G401.6 (cell line): ENCODE data around the gene CTPS2.
"Not testable (repeated sequence)": the region's sequence is repeated elsewhere in the genome, so short reads cannot be mapped to it uniquely, and the experiment has no call there.

ENCODE experiments used
- FAIRE-seq: peaks from 2 replicates; lab custom pipeline; 2012; peaks lifted over from hg19 to GRCh38; lab: Jason Lieb, UNC

CTPS2 gene

GRCh38 chrX:16654093-16654492 lies 58.4 kb downstream of the CTPS2 start:
- no peak for FAIRE-seq

- FAIRE-seq, result no peak
Observed at GRCh38 chrX:16653424-16653823, 59.0 kb downstream of the CTPS2 start.

DNA sequence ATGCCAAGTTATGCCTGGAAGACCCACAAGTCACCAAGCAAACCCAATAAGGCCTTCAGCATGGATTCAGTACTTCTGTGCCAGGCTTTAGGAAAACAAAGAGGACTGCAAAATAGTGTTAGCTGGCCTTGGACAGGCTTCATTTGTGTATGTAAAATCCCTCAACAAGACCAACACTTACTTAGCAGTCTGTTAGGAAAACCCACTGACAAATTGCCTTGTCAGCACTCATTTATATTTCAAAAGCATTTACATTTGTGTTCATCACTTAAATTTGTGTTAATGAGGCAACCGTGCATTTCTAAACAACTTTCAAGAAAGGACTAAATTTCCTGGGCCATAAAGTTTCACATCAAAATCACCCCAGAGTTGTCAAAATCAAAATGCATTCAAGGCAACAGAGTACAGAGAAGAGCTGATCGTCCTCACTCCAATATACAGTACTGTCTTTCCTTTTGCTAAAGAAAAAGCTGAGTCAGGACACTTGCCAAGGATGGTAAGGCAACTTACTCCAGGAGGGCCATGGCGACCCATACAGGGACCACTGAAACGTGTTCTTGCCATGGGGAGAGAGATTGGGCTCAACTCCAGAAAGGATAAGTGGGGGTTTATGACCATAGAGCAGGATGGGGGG lies 61.0 kb downstream of the CTPS2 start:
- no peak for FAIRE-seq

DNA sequence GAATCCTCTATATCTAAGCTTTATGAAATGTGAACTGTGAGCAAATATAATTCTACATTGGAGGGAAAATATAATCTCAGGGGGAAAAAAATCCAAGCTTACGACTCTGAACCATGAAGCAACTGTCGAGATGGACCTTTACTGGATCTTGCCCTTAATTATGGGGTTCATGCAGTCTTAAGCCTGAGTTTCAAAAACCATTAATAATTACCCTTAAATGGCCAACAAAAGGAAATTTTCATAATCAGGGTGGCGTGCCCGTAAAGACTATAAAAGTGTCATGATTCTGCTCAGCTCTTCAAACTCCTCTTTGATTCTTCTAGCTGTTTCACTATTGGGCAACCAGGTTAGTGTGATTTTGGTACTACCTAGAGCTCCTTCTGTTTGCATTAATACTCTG lies 62.6 kb downstream of the CTPS2 start, which contains the start of gene S100G:
TSS of gene S100G (plus strand) at position 301 of the 400 bp plus-strand sequence. CDS start 849 bp downstream, outside the sequence.
- FAIRE-seq, result no peak

DNA sequence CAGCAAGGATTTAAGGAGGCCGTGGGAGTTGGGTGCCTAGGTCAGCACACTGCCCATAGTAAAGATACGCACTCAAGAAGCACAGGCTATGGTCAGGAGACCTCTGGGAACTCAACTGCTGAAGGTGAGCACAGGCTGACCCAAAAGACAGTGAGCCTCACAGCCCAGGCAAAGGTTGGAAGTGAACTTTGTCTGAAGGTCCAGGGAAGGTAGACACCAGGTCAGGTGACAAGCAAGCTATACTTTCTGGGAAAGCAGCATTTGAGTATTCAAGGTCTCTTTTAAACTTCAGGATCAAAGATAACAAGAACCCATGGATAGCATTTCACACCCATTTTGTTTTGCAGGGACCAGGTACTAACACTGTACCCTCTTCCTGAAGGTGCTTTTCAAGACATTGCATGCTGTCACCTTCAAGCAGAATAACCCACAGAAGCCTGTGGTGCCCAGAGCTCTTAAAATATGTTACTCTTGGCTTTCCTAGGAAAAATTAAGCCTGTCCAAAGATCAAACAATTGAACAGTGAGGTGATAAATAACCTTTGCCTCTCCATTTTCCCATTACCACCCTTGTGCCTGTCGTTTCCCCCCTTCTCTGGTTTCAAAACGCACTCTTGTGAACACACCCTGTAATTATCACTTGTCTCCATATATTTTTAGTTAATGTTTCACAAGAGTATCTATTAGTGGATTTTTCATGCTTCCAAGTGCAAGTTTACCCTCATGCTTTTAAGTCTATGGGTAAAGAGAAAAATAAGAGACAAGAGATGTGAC lies 65.9 kb downstream of the CTPS2 start:
- no peak for FAIRE-seq

- no peak for FAIRE-seq
Observed at GRCh38 chrX:16643176-16643575, 69.3 kb downstream of the CTPS2 start.

DNA sequence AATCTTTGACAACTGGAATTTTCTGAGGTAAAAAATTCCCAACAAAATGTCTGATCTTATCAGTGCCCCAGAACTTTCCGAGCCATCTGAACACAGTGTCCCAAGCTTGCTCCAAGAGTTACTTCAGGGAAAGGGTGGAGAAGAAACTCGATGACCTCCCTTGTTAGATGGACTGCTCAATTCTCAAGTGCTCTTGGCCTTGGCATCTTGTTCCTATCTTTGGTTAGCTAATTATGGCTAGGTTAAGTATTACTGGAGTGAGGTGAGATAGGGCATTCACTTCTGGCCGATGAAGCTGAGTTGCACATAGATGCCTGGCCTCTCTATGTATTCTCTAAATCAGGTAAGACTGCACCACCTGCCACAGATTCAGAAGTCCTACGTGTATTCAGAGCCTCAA lies 71.6 kb downstream of the CTPS2 start:
- no peak for FAIRE-seq

GRCh38 chrX:16639966-16640365 lies 72.5 kb downstream of the CTPS2 start:
- FAIRE-seq, result no peak

GRCh38 chrX:16638533-16638932 lies 73.9 kb downstream of the CTPS2 start:
- no peak for FAIRE-seq

- no peak for FAIRE-seq
Observed at GRCh38 chrX:16635596-16635995, 76.9 kb downstream of the CTPS2 start.

- no peak for FAIRE-seq
Observed at GRCh38 chrX:16635040-16635439, 77.4 kb downstream of the CTPS2 start.

DNA sequence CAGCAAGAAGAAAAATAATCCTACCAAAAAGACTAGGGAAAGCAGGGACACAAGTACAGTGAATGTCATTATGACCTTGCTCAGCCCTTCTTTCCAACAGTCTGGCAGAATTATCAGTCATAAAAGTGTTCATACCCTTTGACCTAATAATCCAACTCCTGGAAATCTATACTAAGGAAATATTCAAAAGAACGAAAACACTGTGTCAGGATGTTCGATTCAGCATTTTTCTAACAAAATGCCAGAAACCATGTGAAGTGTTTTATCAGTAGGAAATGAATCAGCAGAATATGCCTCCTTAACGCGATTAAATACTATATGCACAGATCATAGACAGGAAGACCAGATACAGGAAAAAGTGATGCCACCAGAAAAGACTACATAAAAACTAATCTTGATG lies 78.7 kb downstream of the CTPS2 start:
- FAIRE-seq, result no peak

DNA sequence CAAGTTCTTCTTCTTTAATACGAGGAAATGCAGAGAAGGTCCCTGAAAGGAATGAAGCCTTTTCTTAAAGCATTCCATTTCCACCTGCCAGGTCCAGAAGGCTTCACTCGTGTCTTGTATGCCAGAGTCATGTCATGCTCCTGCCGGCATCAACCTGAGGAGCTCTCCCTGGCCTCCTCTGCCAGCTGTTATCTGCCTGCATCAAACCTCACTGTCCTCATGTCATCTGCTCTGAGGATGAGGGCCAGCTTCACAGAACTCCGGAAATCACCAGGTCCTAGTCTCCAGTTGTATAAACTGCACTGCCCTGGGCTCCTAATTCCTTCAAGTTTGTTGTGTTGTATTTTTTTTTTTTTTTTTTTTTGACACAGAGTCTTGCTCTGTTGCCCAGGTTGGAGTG lies 82.6 kb downstream of the CTPS2 start:
- no peak for FAIRE-seq

DNA sequence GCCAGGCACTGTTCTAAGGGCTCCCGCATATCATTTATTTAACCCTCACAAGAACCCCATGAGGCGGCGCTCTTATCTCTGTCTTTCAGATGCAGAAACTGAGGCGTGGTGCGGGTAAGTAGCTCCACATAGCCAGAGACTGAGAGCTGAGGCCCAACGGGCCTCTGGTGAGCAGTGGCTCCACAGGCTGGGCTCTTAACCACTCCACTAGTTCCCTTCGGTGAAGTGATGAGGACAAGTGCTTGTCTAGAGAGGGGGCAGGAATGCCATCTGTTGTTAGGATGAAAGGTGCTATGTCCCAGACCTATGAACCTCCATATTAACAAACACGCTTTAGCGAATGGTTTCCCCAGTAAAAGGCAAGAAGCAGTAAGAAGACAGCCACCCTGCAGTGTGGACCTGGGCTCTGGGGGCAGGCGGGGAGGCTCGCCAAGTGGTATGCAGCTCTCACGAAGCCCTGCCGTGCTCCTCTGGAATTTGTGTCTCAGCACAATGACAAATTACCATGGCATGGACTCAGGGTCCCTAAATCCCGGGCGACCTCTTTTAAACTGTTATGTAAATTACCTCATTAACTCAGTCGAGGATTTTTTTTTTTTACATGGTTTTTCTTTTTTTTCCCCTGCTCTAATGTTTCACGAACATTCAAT lies 83.4 kb downstream of the CTPS2 start:
- no peak for FAIRE-seq

GRCh38 chrX:16628511-16628910 lies 84.0 kb downstream of the CTPS2 start:
- FAIRE-seq, result not testable (repeated sequence)

DNA sequence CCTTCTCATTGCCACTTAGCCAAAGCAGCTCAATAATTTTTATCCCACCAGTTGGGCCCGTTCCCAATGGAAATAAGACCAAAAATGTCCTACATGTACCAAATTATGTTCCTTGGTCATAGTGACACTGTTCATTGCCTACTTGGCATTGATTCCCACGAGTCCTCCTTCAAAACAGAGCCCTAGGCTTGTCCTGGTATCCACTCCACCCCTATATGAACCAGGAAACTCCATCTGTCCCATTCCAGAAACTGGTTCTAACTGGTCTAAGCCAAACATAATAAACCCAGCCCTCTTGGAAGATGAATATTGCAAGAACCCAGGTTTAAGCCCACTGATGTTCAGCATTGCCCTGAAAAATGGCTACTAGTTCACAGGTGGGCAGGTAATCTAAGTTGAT lies 93.4 kb downstream of the CTPS2 start:
- FAIRE-seq, result no peak

- no peak for FAIRE-seq
Observed at GRCh38 chrX:16618422-16618821, 94.0 kb downstream of the CTPS2 start.

GRCh38 chrX:16617382-16617781 lies 95.1 kb downstream of the CTPS2 start:
- FAIRE-seq, result no peak

DNA sequence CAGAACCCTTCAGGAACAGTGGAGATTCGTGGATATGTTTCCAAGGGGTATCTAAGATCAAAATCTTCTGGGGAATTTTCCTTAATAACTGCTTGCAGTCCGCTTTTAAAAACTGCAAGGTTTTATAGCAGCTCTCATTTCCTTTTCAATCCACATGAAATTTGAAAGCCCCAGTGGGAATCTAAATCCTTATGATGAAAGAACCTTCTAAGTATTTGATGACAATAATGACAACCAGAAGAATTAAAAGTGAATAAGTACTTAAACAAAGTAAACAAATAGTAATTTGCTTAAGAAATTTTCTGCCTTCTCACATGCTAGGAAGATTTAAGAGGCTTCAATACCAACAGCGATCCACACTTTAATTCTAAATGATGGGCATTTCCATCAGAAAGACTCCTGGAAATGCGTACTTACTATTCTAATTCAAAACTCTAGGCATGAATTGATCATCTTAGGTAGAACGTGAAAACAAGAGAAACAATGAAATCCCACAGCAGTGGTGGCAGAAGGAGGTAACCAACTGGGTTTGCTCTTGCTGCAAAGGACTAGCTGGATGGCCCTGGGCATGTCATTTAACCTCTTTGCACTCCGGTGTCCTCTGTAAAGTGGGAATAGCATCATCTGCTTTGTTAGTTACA lies 100.1 kb downstream of the CTPS2 start:
- no peak for FAIRE-seq

DNA sequence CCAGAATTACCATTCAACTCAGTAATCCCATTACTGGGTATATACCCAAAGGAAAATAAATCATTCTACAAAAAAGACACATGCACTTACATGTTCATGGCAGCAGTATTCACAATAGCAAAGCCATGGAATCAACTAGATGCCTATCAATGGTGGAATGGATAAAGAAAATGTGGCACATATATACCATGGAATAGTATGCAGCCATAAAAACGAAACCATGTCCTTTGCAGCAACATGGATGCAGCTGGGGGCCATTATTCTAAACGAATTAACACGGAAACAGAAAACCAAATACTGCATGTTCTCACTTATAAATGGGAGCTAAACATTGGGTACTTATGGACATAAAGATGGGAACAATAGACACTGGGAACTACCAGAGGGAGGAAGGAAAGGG lies 101.8 kb downstream of the CTPS2 start:
- FAIRE-seq, result not testable (repeated sequence)

- FAIRE-seq, result no peak
Observed at GRCh38 chrX:16610121-16610621, 102.3 kb downstream of the CTPS2 start.

GRCh38 chrX:16606142-16606720 lies 106.2 kb downstream of the CTPS2 start:
- no peak for FAIRE-seq
